ENCODE results near the gene GPR21. TPM values are rescaled to one million over a fixed set of nuclear protein-coding genes. Genes with fewer than 3 reads are reported as not detected.

GPR21 gene, protein sequence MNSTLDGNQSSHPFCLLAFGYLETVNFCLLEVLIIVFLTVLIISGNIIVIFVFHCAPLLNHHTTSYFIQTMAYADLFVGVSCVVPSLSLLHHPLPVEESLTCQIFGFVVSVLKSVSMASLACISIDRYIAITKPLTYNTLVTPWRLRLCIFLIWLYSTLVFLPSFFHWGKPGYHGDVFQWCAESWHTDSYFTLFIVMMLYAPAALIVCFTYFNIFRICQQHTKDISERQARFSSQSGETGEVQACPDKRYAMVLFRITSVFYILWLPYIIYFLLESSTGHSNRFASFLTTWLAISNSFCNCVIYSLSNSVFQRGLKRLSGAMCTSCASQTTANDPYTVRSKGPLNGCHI
- polyA plus RNA-seq (ENCODE audit: insufficient read length in 4 of 4): under 1 TPM; 0.26 to 0.34 (median 0.31) TPM

DNA sequence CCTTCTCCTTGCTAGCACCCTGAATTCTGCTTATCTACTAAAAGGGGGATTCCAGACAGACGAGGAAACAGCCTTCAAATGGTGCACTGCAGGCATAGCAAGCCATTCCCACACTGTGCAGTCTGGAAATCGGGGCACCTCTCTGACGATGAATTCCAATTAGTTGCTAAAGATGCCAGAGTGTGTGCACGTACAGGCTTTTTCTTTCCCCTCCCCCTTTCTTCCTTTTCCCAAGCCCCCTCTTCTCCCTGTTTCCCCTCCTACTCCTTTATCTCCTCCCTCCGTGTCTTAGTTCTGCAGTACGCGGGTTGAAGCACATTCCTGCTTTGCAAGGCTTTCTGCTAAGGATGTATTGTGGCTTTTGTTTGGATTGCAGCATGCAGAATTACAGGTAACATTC, at the start of gene GPR21:
TSS of gene GPR21 (plus strand) at position 316 of the 400 bp plus-strand sequence. CDS start 900 bp downstream, outside the sequence.
- DNase-seq (ENCODE audit: low read depth in 4 of 4, low spot score in 3 of 4): no peak

DNA sequence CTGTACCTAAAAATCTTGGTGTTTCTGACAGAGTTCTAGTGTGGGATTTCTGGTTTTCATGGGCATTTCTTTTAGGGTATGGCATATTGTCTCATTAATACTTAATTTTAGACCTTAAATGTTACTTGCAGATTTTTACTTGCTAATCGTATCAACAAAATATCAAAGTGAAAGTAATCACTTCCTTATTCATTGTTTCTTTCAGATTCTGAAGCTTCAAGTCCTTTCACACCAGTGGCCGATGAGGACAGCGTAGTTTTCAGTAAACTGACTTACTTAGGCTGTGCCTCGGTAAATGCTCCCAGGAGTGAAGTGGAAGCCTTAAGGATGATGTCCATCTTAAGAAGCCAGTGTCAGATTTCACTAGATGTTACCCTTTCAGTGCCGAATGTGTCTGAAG, 47.5 kb upstream of the GPR21 start:
- no peak for DNase-seq (ENCODE audit: low read depth in 4 of 4, low spot score in 3 of 4)

DNA sequence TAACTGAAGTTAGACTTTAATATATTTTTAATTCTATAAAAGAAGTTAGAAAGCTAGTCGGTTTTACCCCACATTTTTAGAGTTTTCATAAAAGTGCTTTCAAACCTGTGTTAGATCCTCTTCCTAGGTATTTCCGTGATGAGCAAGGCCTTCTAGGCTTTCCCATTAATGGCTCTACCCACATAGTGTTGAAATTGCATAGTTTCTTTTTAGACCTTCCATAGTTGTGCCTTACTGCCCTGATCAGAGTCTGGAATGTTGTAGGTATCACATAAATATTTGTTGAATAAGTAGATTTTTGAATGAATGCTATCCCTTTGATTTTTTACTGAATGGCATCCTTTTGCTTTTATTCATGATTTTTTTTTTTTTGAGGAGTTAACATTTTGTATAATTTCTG, 45.3 kb upstream of the GPR21 start:
- no peak for DNase-seq (ENCODE audit: low read depth in 4 of 4, low spot score in 3 of 4)

GRCh38 chr9:122988920-122989621, 44.4 kb upstream of the GPR21 start:
- DNase-seq (ENCODE audit: low read depth in 4 of 4, low spot score in 3 of 4): no peak

GRCh38 chr9:122991370-122991830, 42.1 kb upstream of the GPR21 start:
- DNase-seq (ENCODE audit: low read depth in 4 of 4, low spot score in 3 of 4): no peak

DNA sequence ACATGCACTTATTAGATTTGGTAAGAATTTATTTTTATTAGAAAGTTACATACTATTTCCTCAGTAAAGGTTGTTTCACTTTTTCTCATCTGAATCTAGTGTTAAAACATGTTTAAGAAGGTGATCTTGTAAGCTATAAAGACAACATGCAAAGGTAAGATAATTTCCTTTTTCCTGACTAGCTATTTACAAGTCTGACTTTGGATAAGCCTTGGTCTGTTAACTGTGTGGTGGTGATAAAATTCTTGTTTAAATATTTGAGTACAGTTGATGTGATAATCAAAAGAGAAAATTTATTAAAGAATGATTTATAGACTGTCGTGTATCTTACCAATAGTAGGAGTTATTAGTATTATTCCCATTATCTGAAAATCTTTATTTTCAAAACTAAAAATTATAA, 36.9 kb upstream of the GPR21 start:
- DNase-seq (ENCODE audit: low read depth in 4 of 4, low spot score in 3 of 4): no peak

- no peak for DNase-seq (ENCODE audit: low read depth in 4 of 4, low spot score in 3 of 4)
These were observed 35.0 kb upstream of the GPR21 start for GRCh38 chr9:122998448-122998847.

DNA sequence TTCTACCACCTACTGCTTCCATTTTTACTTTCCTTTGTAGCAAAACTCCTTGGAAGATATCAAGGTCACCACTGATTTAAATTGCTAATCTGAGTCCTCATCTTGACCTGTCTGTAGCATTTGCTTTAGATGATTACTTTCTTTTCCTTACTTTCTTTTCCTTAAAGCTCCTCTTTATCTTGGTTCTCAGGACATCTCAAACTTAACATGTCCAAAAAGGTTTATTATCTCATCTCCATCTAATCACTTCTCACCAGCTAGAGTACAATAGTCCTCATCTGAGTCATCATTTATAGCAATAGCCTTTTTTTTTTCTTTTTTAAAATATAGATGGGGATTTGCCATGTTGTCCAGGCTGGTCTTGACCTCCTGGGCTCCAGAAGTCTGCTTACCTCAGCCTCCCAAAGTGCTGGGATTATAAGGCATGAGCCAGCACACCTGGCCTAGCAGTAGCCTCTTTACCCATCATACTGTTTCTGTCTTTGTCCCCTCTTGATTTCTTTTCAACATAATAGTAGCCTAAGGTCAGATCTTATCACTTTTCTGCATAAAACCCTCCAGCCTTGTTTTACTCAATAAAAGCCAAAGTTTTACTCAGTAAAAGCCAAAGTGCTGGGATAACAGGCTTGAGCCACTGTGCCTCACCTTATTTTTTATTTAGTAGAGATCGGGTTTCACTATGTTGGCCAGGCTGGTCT, 32.9 kb upstream of the GPR21 start:
- no peak for DNase-seq (ENCODE audit: low read depth in 4 of 4, low spot score in 3 of 4)

DNA sequence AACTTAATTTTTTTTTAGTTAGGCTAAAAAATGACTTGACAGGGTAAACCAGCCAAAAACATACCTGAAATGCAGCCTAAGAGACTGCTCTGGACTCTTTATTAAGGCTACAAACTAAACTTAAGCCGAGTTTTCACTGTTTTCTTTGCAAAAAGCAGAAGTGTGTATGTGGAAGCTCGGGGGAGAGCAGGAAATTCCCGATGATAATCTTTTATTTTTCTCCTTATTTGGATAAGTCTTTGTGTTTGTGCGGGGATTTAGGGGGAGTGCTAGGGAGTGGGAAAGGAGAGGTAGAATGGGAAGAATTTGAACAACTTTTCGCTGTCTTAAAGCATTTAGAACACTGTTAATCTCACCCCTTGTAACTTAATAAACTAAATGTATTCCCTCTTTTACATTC, 30.7 kb upstream of the GPR21 start:
- peak in 1 of 4 donors; percentile 12 for DNase-seq (ENCODE audit: low read depth in 4 of 4, low spot score in 3 of 4)

DNA sequence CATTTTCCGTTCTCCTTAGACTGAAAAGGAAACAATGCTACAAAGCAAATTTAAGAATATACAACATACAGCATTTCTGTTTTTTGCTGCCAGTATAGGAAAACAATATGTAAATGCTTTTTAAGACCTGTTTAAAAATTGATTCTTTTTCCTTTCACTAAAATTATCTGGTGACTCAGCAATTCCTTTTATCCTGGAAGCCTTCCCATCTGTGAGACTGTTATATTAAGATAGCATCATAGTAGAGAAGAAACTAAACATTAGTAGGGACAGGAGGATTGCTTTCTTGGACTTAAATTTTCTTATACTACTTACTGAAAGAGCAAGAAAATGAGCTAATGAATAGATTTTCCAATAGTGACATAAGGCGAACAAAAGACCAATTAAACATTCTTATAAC, 30.0 kb upstream of the GPR21 start:
- no peak for DNase-seq (ENCODE audit: low read depth in 4 of 4, low spot score in 3 of 4)

DNA sequence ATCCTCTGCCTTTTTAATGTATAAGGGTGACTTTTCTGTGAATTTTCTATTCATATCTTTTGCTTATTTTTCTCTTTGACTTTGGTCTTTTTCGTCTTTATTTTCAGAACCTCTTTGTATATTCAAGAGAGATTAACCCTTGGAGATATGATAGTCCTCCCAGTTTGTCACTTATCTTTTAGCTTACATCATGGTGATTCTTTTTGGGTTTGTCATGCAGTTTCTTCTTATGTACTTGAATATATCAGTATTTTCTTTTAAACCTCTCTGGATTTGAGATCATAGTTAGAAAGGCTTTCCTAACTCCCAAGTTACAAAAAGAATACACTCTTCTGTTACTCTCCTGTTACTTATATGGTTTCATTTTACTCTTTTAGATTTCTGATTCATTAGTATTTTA, 27.5 kb upstream of the GPR21 start:
- DNase-seq (ENCODE audit: low read depth in 4 of 4, low spot score in 3 of 4): no peak

GRCh38 chr9:123007269-123007668, 26.2 kb upstream of the GPR21 start:
- DNase-seq (ENCODE audit: low read depth in 4 of 4, low spot score in 3 of 4): no peak

DNA sequence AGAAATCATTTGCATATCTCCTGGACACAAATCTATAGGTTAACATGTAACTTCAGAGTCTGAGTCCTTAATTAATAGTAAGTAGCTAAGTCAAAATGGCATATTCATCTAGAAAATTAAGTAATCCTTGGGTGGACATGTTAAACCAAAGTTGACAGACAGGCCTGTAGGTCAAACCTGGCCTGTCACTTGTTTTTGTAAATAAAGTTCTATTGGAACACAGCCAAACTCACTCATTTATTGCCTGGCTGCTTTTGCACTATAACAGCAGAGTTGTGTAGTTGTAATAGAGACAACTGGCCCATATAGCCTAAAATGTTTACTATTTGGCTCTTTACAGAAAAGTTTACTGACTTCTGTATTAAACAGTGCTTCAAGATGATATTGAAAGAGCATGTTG, 24.6 kb upstream of the GPR21 start:
- DNase-seq (ENCODE audit: low read depth in 4 of 4, low spot score in 3 of 4): no peak

DNA sequence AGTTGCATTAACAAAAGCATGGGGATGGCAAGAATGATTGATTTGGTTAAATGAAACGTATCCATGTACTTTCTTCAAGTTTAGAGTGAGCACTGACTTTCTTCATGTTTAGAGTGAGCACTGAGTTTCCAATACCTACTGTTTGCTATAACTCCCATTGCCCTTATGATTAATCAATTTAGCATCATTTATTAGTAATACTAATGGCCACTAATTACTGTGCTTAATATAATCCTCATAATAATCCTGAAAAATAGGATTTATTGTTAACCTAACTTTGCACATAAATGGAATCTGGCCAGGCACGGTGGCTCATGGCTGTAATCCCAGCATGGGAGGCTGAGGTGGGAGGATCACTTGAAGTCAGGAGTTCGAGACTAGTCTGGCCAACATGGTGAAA, 22.1 kb upstream of the GPR21 start:
- DNase-seq (ENCODE audit: low read depth in 4 of 4, low spot score in 3 of 4): no peak

DNA sequence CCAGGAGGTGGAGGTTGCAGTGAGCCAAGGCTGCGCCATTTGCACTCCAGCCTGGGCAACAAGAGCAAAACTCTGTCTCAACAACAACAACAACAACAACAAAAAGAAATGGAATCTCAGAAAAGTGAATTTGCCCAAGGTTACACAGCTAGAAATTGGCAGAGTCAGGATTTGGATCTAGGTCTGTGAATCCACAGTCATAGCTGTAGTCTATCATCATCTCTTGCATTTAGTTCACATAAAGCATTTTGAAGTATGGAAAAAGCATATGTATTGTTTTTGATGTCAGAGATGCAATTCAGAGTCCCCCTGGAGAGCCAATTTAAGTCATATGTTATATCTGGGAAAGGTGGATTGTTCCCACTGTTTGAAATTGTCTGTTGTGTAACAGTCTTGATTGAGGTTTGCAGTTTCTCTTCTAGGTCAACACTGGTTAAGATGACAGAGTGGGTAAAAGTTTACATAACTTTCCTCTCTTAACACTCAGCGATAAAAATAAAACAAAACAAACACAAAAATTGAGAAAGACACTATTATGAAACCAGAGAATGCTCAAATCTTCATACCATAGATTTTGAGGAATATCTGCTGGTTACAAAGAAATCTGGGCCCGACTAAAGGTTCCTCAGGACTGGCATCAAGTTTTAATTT, 21.5 kb upstream of the GPR21 start:
- DNase-seq (ENCODE audit: low read depth in 4 of 4, low spot score in 3 of 4): no peak

- no peak for DNase-seq (ENCODE audit: low read depth in 4 of 4, low spot score in 3 of 4)
These were observed 16.8 kb upstream of the GPR21 start for GRCh38 chr9:123016631-123017030.

DNA sequence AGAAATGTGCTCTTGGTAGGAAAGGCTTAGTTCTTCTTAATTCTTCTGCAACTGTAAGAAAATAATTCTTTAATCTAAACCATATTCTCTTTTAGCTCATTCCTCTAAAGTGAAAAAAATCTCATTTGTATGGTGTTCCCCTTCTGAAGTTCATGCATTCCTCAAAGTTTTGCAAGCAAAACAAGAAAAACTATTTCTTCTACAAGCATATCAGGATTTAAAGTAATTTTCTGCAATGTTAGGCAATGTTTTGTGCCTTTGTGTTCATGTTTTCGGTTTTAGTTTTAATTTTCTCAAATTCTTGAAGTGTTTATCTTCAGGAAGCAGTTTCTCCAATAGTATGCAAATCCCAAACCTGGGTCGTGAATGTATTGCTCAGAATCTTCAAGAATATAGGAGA, 12.7 kb upstream of the GPR21 start:
- no peak for DNase-seq (ENCODE audit: low read depth in 4 of 4, low spot score in 3 of 4)

- no peak for DNase-seq (ENCODE audit: low read depth in 4 of 4, low spot score in 3 of 4)
These were observed 7.0 kb upstream of the GPR21 start for GRCh38 chr9:123026425-123026824.

GRCh38 chr9:123027517-123027916, 6.0 kb upstream of the GPR21 start:
- DNase-seq (ENCODE audit: low read depth in 4 of 4, low spot score in 3 of 4): no peak

GRCh38 chr9:123028136-123028535, 5.3 kb upstream of the GPR21 start:
- DNase-seq (ENCODE audit: low read depth in 4 of 4, low spot score in 3 of 4): no peak

DNA sequence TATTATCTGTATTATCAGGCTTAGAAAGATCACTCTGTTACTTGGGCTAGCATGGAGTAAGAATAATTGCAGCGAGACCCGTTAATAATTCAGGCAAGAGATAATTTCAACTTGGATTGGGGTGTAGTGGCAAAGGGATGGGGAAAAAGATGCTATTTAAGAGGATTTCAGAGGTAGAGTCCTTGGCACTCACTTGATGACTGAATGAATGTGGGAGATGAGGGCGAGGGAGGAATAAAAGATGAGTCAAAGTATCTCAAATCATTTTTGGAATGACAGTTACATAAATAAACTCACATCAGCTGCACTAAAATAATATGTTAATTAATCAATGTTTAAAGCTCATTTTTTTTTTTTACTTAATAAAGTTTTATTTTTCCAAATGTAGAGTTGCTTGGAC, 4.5 kb upstream of the GPR21 start:
- DNase-seq (ENCODE audit: low read depth in 4 of 4, low spot score in 3 of 4): no peak

All from left renal pelvis (tissue), 4 donors.